HepG2 (cell line): ENCODE results near the gene STK11. TPM values are rescaled to one million over a fixed set of nuclear protein-coding genes. Genes with fewer than 3 reads are reported as not detected.
A peak's percentile ranks its signal among the peaks of the same experiment; 100 is the strongest.

ENCODE experiments used
- CEBPG ChIP-seq: IDR thresholded peaks from 2 replicates; pipeline ENCODE4 v1.6.1; 2016
- GPN1 ChIP-seq: sonication (generic); formaldehyde crosslinking; IDR thresholded peaks from 2 replicates; pipeline ENCODE4 v1.5.1; 2020; ENCODE audit warnings: missing genetic modification reagents, borderline replicate concordance
- HOXD1 ChIP-seq: sonication (generic); formaldehyde crosslinking; IDR thresholded peaks from 2 replicates; pipeline ENCODE4 v1.5.0; 2020; ENCODE audit warnings: missing genetic modification reagents
- KAT2B ChIP-seq: fragments of 150-350 bp; IDR thresholded peaks from 2 replicates; pipeline ENCODE4 v1.6.1; 2014; ENCODE audit warnings: low read depth, low read length, borderline replicate concordance
- KDM2A ChIP-seq: sonication (generic); formaldehyde crosslinking; IDR thresholded peaks from 2 replicates; pipeline ENCODE4 v1.4.0; 2020; ENCODE audit warnings: low read depth, missing genetic modification reagents, borderline replicate concordance
- KDM6A ChIP-seq: IDR thresholded peaks from 2 replicates; pipeline ENCODE4 v1.6.1; 2016; ENCODE audit warnings: low read depth
- MBNL3 ChIP-seq: fragments of 250-450 bp; sonication (Bioruptor Pico); conservative IDR thresholded peaks from 2 replicates; pipeline ENCODE4 v1.8.0; 2022; ENCODE audit warnings: mild to moderate bottlenecking, inconsistent platforms
- MYNN ChIP-seq: sonication (generic); formaldehyde crosslinking; IDR thresholded peaks from 2 replicates; pipeline ENCODE4 v1.4.0; 2020; ENCODE audit warnings: mild to moderate bottlenecking, low read depth, missing genetic modification reagents
- MZF1 ChIP-seq: sonication (generic); formaldehyde crosslinking; IDR thresholded peaks from 2 replicates; pipeline ENCODE4 v1.8.1; 2023; ENCODE audit warnings: mild to moderate bottlenecking, missing genetic modification reagents, borderline replicate concordance
- NFYB ChIP-seq: sonication (generic); formaldehyde crosslinking; IDR thresholded peaks from 2 replicates; pipeline ENCODE4 v1.4.0; 2020; ENCODE audit warnings: missing genetic modification reagents
- PPARG ChIP-seq: conservative IDR thresholded peaks from 2 replicates; pipeline ENCODE4 v1.6.1; 2016; ENCODE audit warnings: missing biosample characterization, missing genetic modification reagents
- RFX5 ChIP-seq: IDR thresholded peaks from 2 replicates; pipeline ENCODE4 v1.6.1; 2011; ENCODE audit warnings: low read depth, low read length, improper control_type of control experiment
- SMAD9 ChIP-seq: sonication (generic); formaldehyde crosslinking; IDR thresholded peaks from 2 replicates; pipeline ENCODE4 v1.5.1; 2020; ENCODE audit warnings: mild to moderate bottlenecking, missing genetic modification reagents
- YEATS4 ChIP-seq: sonication (generic); formaldehyde crosslinking; IDR thresholded peaks from 2 replicates; pipeline ENCODE4 v1.4.0; 2020; ENCODE audit warnings: missing genetic modification reagents, borderline replicate concordance
- ZBTB38 ChIP-seq: sonication (generic); formaldehyde crosslinking; IDR thresholded peaks from 2 replicates; pipeline ENCODE4 v1.5.1; 2020; ENCODE audit warnings: mild to moderate bottlenecking, missing genetic modification reagents
- ZFP36L2 ChIP-seq: sonication (generic); formaldehyde crosslinking; IDR thresholded peaks from 2 replicates; pipeline ENCODE4 v1.4.0; 2020; ENCODE audit warnings: missing genetic modification reagents
- ZMAT3 ChIP-seq: sonication (generic); formaldehyde crosslinking; conservative IDR thresholded peaks from 2 replicates; pipeline ENCODE4 v1.7.0; 2021; ENCODE audit warnings: missing genetic modification reagents
- ZNF205 ChIP-seq: IDR thresholded peaks from 2 replicates; pipeline ENCODE4 v1.6.1; 2018; ENCODE audit warnings: missing biosample characterization, missing genetic modification reagents
- ZNF256 ChIP-seq: sonication (generic); formaldehyde crosslinking; conservative IDR thresholded peaks from 2 replicates; pipeline ENCODE4 v1.4.0; 2020; ENCODE audit warnings: missing genetic modification reagents
- ZNF260 ChIP-seq: sonication (generic); formaldehyde crosslinking; IDR thresholded peaks from 2 replicates; pipeline ENCODE4 v1.4.0; 2020; ENCODE audit warnings: missing genetic modification reagents, low read depth, mild to moderate bottlenecking, borderline replicate concordance
- ZNF317 ChIP-seq: sonication (generic); formaldehyde crosslinking; IDR thresholded peaks from 2 replicates; pipeline ENCODE4 v1.5.0; 2020; ENCODE audit warnings: mild to moderate bottlenecking, missing genetic modification reagents
- ZNF367 ChIP-seq: sonication (generic); formaldehyde crosslinking; IDR thresholded peaks from 2 replicates; pipeline ENCODE4 v1.4.0; 2020; ENCODE audit warnings: missing genetic modification reagents, borderline replicate concordance
- ZNF468 ChIP-seq: sonication (generic); formaldehyde crosslinking; IDR thresholded peaks from 2 replicates; pipeline ENCODE4 v1.8.0; 2022; ENCODE audit warnings: mild to moderate bottlenecking, moderate library complexity, missing genetic modification reagents
- ZNF550 ChIP-seq: sonication (generic); formaldehyde crosslinking; IDR thresholded peaks from 2 replicates; pipeline ENCODE4 v1.4.0; 2020; ENCODE audit warnings: mild to moderate bottlenecking, missing genetic modification reagents, borderline replicate concordance
- ZNF574 ChIP-seq: sonication (generic); formaldehyde crosslinking; IDR thresholded peaks from 2 replicates; pipeline ENCODE4 v1.4.0; 2020; ENCODE audit warnings: missing genetic modification reagents
- ZNF607 ChIP-seq: sonication (generic); formaldehyde crosslinking; IDR thresholded peaks from 2 replicates; pipeline ENCODE4 v1.5.1; 2020; ENCODE audit warnings: missing genetic modification reagents, mild to moderate bottlenecking, borderline replicate concordance
- ZNF615 ChIP-seq: sonication (generic); formaldehyde crosslinking; IDR thresholded peaks from 2 replicates; pipeline ENCODE4 v1.5.0; 2020; ENCODE audit warnings: mild to moderate bottlenecking, missing genetic modification reagents, borderline replicate concordance
- ZNF652 ChIP-seq: IDR thresholded peaks from 2 replicates; pipeline ENCODE4 v1.6.1; 2016; ENCODE audit warnings: low read depth, borderline replicate concordance
- ZNF776 ChIP-seq: sonication (generic); formaldehyde crosslinking; IDR thresholded peaks from 2 replicates; pipeline ENCODE4 v1.4.0; 2020; ENCODE audit warnings: mild to moderate bottlenecking, missing genetic modification reagents
- polyA plus RNA-seq, 8 experiments: library from polyadenylated mRNA; depleted of rRNA in 3 of 8; stranded (reverse) in 7 of 8; unstranded in 1 of 8; fragments of >200 nt; fragmentation: Illumina TruSeq in 4 of 8; extraction: Trizol in 4 of 8; gene quantifications; 2 replicates each; pipeline versions ENCODE4 v1.2.1 to v1.2.3, GENCODE V29; 2011 to 2016; ENCODE audit warnings: low read depth in 4 of 8, missing spikeins in 1 of 8, mixed read lengths in 1 of 8; ENCODE audit not compliant: insufficient read depth in 1 of 8
- total RNA-seq, 5 experiments: library from RNA; depleted of rRNA; stranded (reverse); fragments of >200 nt; fragmentation: Illumina TruSeq; extraction: Trizol; gene quantifications; 2 replicates each; pipeline ENCODE4 v1.2.3, GENCODE V29; 2016; ENCODE audit warnings: low read depth in 1 of 5
- TF ChIP-seq, protein P1 (sequence below): sonication (generic); formaldehyde crosslinking; IDR thresholded peaks from 2 replicates; pipeline ENCODE4 v1.8.1; 2023; ENCODE audit warnings: mild to moderate bottlenecking, missing genetic modification reagents

STK11 gene
- total and polyA plus RNA-seq, 2 of the 13 experiments (the other 11 are each of a cell fraction or from before 2014, with no cell fraction given), result 27.5 to 43.6 TPM

DNA sequence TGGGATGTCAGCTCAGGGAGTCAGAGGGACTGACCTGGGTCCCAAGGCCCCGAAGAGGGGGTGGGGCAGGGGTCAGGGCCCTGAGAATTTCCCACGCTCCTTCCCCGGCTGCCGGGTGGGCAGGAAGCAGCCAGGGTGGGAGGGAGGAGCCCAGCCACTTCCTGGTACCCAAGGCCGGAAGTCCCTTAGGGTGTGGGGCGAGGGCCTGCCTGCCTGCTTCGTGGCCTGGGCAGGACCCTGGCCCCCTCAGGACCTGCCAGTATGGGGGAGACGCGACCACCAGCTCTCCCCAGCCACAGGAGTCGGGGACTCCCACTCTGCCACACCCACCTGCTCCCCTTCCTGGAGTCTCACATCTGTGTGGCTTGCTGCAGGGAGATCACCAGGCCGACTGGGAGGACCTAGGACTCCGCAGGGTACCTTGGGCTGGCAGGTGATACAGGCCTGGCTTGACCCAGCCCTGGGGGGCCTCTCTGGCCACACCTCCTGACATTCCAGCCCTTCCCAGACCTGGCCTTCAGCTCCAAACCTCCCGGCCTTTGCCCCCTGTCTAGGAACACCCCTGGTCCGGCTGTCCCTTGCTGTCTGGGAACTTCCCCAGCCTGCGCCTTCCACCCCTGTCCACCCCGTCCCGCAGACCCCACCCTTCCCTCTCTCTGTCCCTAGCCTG lies 53.8 kb downstream of the STK11 start (continued):
- TF ChIP-seq ZNF607 (peak; percentile 97), NFYB (CRISPR knock-in tag) (peak; percentile 35; the same call in 1 of the 2 replicates), ZNF574 (CRISPR knock-in tag) (peak; percentile 75), ZNF205 (CRISPR knock-in tag) (0 out of 2 replicates have a peak, but pooled peaks have one; percentile 15), KAT2B (no peak), ZBTB38 (peak; percentile 53; the same call in 1 of the 2 replicates), ZNF550 (no peak), MZF1 (CRISPR knock-in tag) (peak; percentile 86; the same call in 1 of the 2 replicates), GPN1 (CRISPR knock-in tag) (no peak), CEBPG (no peak; the same call in 1 of the 2 replicates), ZNF317 (peak; percentile 51; the same call in 1 of the 2 replicates), YEATS4 (CRISPR knock-in tag) (peak; percentile 69; the same call in 1 of the 2 replicates), ZNF468 (CRISPR knock-in tag) (peak; percentile 88; the same call in 1 of the 2 replicates), PPARG (CRISPR knock-in tag) (peak; percentile 55; the same call in 1 of the 2 replicates), ZMAT3 (CRISPR knock-in tag) (peak; percentile 69; the same call in 1 of the 2 replicates), HOXD1 (CRISPR knock-in tag) (peak; percentile 36; the same call in 1 of the 2 replicates), ZFP36L2 (CRISPR knock-in tag) (no peak), ZNF776 (CRISPR knock-in tag) (no peak), ZNF256 (CRISPR knock-in tag) (0 out of 2 replicates have a peak, but pooled peaks have one; percentile 47), ZNF615 (CRISPR knock-in tag) (no peak; the same call in 1 of the 2 replicates), KDM2A (CRISPR knock-in tag) (peak; percentile 99), ZNF652 (CRISPR knock-in tag) (peak; percentile 49; the same call in 1 of the 2 replicates), MYNN (CRISPR knock-in tag) (no peak), ZNF260 (CRISPR knock-in tag) (no peak), MBNL3 (no peak), KDM6A (CRISPR knock-in tag) (peak; percentile 69), SMAD9 (CRISPR knock-in tag) (no peak), ZNF367 (CRISPR knock-in tag) (no peak), RFX5 (no peak)
- TF ChIP-seq, protein P1, sequence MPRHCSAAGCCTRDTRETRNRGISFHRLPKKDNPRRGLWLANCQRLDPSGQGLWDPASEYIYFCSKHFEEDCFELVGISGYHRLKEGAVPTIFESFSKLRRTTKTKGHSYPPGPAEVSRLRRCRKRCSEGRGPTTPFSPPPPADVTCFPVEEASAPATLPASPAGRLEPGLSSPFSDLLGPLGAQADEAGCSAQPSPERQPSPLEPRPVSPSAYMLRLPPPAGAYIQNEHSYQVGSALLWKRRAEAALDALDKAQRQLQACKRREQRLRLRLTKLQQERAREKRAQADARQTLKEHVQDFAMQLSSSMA (CRISPR knock-in tag), result peak; percentile 78; the same call in 1 of the 2 replicates
